GM12873 (cell line): ENCODE results near the gene PROX1.

Experiments used
- TF ChIP-seq, protein P1 (sequence below): IDR thresholded peaks from 2 replicates; pipeline ENCODE4 v1.5.1; 2012; ENCODE audit warnings: low read depth, mild to moderate bottlenecking, moderate library complexity, low read length, control low read depth; ENCODE audit not compliant: insufficient read depth; ENCODE audit errors: missing control alignments

Gene PROX1

GRCh38 chr1:214028095-214028494 is 40.3 kb downstream of the PROX1 start:
- TF ChIP-seq, protein P1, sequence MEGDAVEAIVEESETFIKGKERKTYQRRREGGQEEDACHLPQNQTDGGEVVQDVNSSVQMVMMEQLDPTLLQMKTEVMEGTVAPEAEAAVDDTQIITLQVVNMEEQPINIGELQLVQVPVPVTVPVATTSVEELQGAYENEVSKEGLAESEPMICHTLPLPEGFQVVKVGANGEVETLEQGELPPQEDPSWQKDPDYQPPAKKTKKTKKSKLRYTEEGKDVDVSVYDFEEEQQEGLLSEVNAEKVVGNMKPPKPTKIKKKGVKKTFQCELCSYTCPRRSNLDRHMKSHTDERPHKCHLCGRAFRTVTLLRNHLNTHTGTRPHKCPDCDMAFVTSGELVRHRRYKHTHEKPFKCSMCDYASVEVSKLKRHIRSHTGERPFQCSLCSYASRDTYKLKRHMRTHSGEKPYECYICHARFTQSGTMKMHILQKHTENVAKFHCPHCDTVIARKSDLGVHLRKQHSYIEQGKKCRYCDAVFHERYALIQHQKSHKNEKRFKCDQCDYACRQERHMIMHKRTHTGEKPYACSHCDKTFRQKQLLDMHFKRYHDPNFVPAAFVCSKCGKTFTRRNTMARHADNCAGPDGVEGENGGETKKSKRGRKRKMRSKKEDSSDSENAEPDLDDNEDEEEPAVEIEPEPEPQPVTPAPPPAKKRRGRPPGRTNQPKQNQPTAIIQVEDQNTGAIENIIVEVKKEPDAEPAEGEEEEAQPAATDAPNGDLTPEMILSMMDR = no peak

- TF ChIP-seq, protein P1 = no peak
These were observed 41.1 kb downstream of the PROX1 start for GRCh38 chr1:214028649-214029406.

GRCh38 chr1:214029796-214030195 is 42.0 kb downstream of the PROX1 start:
- TF ChIP-seq, protein P1 = no peak

DNA sequence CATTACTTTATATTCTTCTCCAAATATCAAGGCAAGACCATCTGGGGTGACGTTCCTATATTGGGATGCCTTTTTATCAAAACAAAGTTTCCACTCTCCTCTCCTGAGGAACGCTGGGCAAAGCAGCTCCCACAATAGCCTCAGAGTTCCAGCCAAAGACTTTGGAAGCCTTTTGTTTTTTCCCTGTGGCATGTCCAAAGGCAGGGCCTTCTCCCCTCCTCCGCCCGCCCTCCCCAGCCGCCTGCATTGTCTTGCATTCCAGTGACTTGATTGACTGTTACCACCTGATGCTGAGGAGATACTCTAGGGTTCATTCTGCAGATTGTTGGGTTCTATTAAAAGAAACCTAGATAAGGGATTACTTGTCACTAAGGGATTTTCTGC is 43.5 kb downstream of the PROX1 start:
- TF ChIP-seq, protein P1 = no peak

GRCh38 chr1:214037468-214037867 is 49.7 kb downstream of the PROX1 start:
- TF ChIP-seq, protein P1 = no peak

- TF ChIP-seq, protein P1 = no peak
These were observed 51.7 kb downstream of the PROX1 start for GRCh38 chr1:214039394-214040018.

DNA sequence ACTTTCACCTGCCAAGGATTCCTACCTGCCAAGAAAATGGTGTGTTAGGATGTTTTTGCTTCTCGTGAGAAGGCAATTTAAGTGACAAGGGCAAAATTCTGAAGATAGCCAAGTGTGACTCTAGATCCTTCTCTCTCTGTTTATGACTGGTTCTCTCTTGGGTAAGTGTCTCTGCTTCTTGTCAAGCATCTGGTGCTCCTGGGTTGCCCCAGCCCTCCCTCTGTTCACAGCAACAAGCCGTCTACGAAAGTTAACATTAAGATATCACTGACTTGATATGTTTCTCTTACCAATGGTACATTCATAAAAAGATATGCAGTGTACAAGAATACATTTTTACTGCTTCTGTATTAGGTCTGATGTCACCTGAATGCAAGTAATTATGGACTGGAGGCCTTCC is 55.4 kb downstream of the PROX1 start:
- TF ChIP-seq, protein P1 = no peak
